Ascending aorta (tissue), 2 donors: Measurements from ENCODE around the gene SNRPD2. TPM values are rescaled to one million over a fixed set of nuclear protein-coding genes. Genes with fewer than 3 reads are reported as not detected.

Source experiments
- DNase-seq, 2 donors: peaks; one replicate each; pipeline ENCODE4 v3.0.0-alpha.2; 2019; ENCODE audit warnings: low spot score in 2 of 2
- H3K27ac ChIP-seq, 2 donors: fragments of 200-600 bp; sonication (generic); one replicate each; pipeline ENCODE4 v1.5.1; 2016 to 2017; ENCODE audit warnings: mild to moderate bottlenecking in 1 of 2
- H3K27me3 ChIP-seq: fragments of 200-600 bp; sonication (generic); one replicate; pipeline ENCODE4 v1.5.1; 2017
- H3K36me3 ChIP-seq, 2 donors: fragments of 200-600 bp; sonication (generic); one replicate each; pipeline ENCODE4 v1.5.1; 2016
- H3K4me1 ChIP-seq, 2 donors: fragments of 200-600 bp; sonication (generic); one replicate each; pipeline ENCODE4 v1.5.1; 2016 to 2017; ENCODE audit warnings: mild to moderate bottlenecking in 1 of 2
- H3K4me3 ChIP-seq, 2 donors: fragments of 200-600 bp; sonication (generic); one replicate each; pipeline ENCODE4 v1.5.1; 2016 to 2017; ENCODE audit warnings: mild to moderate bottlenecking in 1 of 2
- H3K9me3 ChIP-seq, 2 donors: fragments of 200-600 bp; sonication (generic); one replicate each; pipeline ENCODE4 v1.5.1; 2016
- intact Hi-C: fragments of 100-400 bp; cut with DNase I; formaldehyde crosslinking; loops from one replicate; pipeline ENCODE4 v1.15.1; 2023
- total RNA-seq: library from RNA; depleted of rRNA; stranded (reverse); fragments of >200 nt; gene quantifications from one replicate; pipeline ENCODE4 v1.1.0, GENCODE V29; 2016
- TF ChIP-seq, protein P1 (sequence below), 3 experiments: fragments of 200-600 bp in 2 of 3; fragments of 450-650 bp in 1 of 3; sonication (generic) in 2 of 3; IDR thresholded peaks; one replicate each; pipeline ENCODE4 v1.5.1; 2016 to 2019; ENCODE audit warnings: antibody characterized with exemption in 3 of 3, mild to moderate bottlenecking in 1 of 3, moderate library complexity in 1 of 3

Gene SNRPD2
- total RNA-seq, 1 donor from 2014 or later = 71.1 TPM

- Histone ChIP-seq H3K27me3 (no peaks in the 10 kb centered on the region), H3K27ac (peak overlapping the region; percentile 68 to 83), H3K4me3 (peak overlapping the region in 1 of 2 donors; percentile 66), H3K36me3 (no peaks in the 10 kb centered on the region), H3K9me3 (no peaks in the 10 kb centered on the region), H3K4me1 (peaks cover 10 to 23% of the 10 kb centered on the region in 2 donors)
- intact Hi-C loops = no loop called here
- no peak for DNase-seq
- TF ChIP-seq, protein P1, sequence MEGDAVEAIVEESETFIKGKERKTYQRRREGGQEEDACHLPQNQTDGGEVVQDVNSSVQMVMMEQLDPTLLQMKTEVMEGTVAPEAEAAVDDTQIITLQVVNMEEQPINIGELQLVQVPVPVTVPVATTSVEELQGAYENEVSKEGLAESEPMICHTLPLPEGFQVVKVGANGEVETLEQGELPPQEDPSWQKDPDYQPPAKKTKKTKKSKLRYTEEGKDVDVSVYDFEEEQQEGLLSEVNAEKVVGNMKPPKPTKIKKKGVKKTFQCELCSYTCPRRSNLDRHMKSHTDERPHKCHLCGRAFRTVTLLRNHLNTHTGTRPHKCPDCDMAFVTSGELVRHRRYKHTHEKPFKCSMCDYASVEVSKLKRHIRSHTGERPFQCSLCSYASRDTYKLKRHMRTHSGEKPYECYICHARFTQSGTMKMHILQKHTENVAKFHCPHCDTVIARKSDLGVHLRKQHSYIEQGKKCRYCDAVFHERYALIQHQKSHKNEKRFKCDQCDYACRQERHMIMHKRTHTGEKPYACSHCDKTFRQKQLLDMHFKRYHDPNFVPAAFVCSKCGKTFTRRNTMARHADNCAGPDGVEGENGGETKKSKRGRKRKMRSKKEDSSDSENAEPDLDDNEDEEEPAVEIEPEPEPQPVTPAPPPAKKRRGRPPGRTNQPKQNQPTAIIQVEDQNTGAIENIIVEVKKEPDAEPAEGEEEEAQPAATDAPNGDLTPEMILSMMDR (IDR thresholded peaks at IDR 0.05) = no peak
These were observed 50.9 kb downstream of the SNRPD2 start for GRCh38 chr19:45640849-45641273.

DNA sequence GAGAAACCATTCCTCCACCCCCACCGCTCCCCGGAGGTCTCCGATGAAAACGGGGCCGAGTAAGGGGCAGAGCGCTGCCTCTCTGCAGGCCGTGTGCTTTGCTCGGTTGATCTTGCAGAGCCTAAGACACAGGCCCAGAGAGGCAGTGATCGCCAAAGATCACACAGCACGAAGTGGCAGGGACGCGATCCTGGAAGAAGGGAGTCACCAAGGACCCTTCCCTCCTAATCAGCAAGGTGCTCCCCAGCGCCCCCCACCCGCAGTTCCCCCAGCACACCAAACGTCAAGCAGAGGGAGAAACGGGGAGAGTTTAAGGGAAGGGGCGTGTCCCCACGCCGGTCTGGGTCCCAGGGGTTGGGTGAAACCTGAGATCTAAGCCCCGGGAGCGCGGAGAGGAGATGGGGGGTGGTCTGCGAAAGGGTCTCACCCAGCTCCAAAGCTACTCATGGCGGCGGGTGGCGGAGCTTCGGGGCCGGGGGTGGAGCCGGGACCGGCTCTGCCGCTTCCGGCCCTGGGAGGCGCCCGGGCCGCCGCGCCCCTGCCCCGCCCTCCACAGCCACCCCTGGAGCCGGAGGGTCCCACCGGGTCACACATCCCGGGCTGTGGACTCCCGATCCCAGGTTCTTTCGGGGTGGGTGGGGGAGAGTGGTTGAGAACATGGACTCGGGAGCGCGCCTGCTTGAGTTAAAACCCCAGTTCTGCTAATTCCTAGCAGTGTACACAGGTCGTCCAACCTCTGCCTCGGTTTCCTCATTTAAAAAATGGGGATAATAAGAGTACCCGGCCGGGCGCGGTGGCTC is 52.6 kb downstream of the SNRPD2 start, which contains the start of gene EML2:
Gene EML2, minus strand, starts transcription at position 468 of the 800 bp plus-strand sequence. Its CDS starts 21 bp downstream, at position 447.
- intact Hi-C loops = loop anchor here (10.0 kb wide), 1 partner anchor 214 kb away; the partner anchor contains the start of gene ERCC1
- peak in 1 of 2 donors; percentile 72 for DNase-seq
- Histone ChIP-seq H3K27me3 (no peaks in the 10 kb centered on the region), H3K36me3 (no peaks in the 10 kb centered on the region), H3K9me3 (no peaks in the 10 kb centered on the region), H3K4me3 (peak within 1 kb of the TSS; percentile 58 to 84), H3K27ac (peak within 1 kb of the TSS in 1 of 2 donors; percentile 52), H3K4me1 (peaks cover 7 to 26% of the 10 kb centered on the region in 2 donors)
- TF ChIP-seq, protein P1 (IDR thresholded peaks at IDR 0.05) = no peak

GRCh38 chr19:45637890-45638667 is 53.7 kb downstream of the SNRPD2 start:
- intact Hi-C loops = loop anchor here (2.0 to 10.0 kb wide), 2 partner anchors 55 to 213 kb away; partner anchors contain the start of genes ERCC1 and QPCTL
- TF ChIP-seq, protein P1 (IDR thresholded peaks at IDR 0.05) = no peak
- Histone ChIP-seq H3K36me3 (no peaks in the 10 kb centered on the region), H3K27me3 (no peaks in the 10 kb centered on the region), H3K4me3 (peak overlapping the region; percentile 58 to 84), H3K4me1 (peaks cover 7 to 26% of the 10 kb centered on the region in 2 donors), H3K9me3 (no peaks in the 10 kb centered on the region), H3K27ac (peak overlapping the region in 1 of 2 donors; percentile 52)
- DNase-seq = no peak

Other genes with a start within 250 kb of the SNRPD2 start
- gene FOSB, start 224.0 kb downstream of the SNRPD2 start, total RNA-seq = 511 TPM
- 37.1 TPM for gene RTN2, start 194.9 kb downstream of the SNRPD2 start, total RNA-seq
- gene PPM1N, start 193.5 kb downstream of the SNRPD2 start, total RNA-seq = 2.2 TPM
- gene VASP, start 184.5 kb downstream of the SNRPD2 start, total RNA-seq = 110 TPM
- gene OPA3, start 107.2 kb downstream of the SNRPD2 start, total RNA-seq = 4.5 TPM
- 14.0 TPM for gene GPR4, start 89.7 kb downstream of the SNRPD2 start, total RNA-seq
- 129 TPM for gene EML2, start 52.6 kb downstream of the SNRPD2 start, total RNA-seq
- not detected for gene GIPR, start 23.7 kb downstream of the SNRPD2 start, total RNA-seq
- gene QPCTL, start 713 bp upstream of the SNRPD2 start, total RNA-seq = 7.2 TPM
- 27.5 TPM for gene FBXO46, start 38.9 kb upstream of the SNRPD2 start, total RNA-seq
- gene MEIOSIN, start 41.5 kb upstream of the SNRPD2 start, total RNA-seq = not detected
- 39.2 TPM for gene SIX5, start 77.3 kb upstream of the SNRPD2 start, total RNA-seq
- gene DMPK, start 90.5 kb upstream of the SNRPD2 start, total RNA-seq = 76.8 TPM
- gene DMWD, start 100.9 kb upstream of the SNRPD2 start, total RNA-seq = 110 TPM
- gene RSPH6A, start 123.4 kb upstream of the SNRPD2 start, total RNA-seq = not detected
- 103 TPM for gene SYMPK, start 171.2 kb upstream of the SNRPD2 start, total RNA-seq
- not detected for gene FOXA3, start 172.4 kb upstream of the SNRPD2 start, total RNA-seq
- 45.7 TPM for gene IRF2BP1, start 194.2 kb upstream of the SNRPD2 start, total RNA-seq
- gene MYPOP, start 210.7 kb upstream of the SNRPD2 start, total RNA-seq = 1.6 TPM
- gene NANOS2, start 222.8 kb upstream of the SNRPD2 start, total RNA-seq = not detected